Central memory CD8-positive, alpha-beta T cell (primary cell): ENCODE results near the gene NFATC1.

ENCODE experiments used
- ATAC-seq: fragments of 150-1000 bp; cut with Tn5 transposase; replicated peaks from 2 replicates; pipeline ENCODE4 v1.10.0; 2022; ENCODE audit warnings: mild to moderate bottlenecking, moderate FRiP score, moderate number of reproducible peaks; ENCODE audit not compliant: poor library complexity, severe bottlenecking; ENCODE audit errors: extremely low read depth
- DNase-seq, 2 donors: peaks; one replicate each; pipeline ENCODE4 v3.0.0; 2021; ENCODE audit warnings: low spot score in 2 of 2
- H3K27ac Mint-ChIP-seq: one replicate; pipeline ENCODE4 v1.8.0; 2022; ENCODE audit warnings: low read depth, mild to moderate bottlenecking, moderate library complexity, mixed read lengths
- H3K27me3 Mint-ChIP-seq: one replicate; pipeline ENCODE4 v1.8.0; 2022; ENCODE audit warnings: mixed read lengths
- H3K36me3 Mint-ChIP-seq: one replicate; pipeline ENCODE4 v1.8.0; 2022; ENCODE audit warnings: mild to moderate bottlenecking, moderate library complexity, mixed read lengths; ENCODE audit not compliant: insufficient read depth
- H3K4me1 Mint-ChIP-seq: one replicate; pipeline ENCODE4 v1.8.0; 2022; ENCODE audit warnings: mixed read lengths
- H3K4me3 Mint-ChIP-seq: one replicate; pipeline ENCODE4 v1.8.0; 2022; ENCODE audit warnings: mild to moderate bottlenecking, moderate library complexity, mixed read lengths
- H3K9me3 Mint-ChIP-seq: one replicate; pipeline ENCODE4 v1.8.0; 2022; ENCODE audit warnings: mixed read lengths

NFATC1 gene

DNA sequence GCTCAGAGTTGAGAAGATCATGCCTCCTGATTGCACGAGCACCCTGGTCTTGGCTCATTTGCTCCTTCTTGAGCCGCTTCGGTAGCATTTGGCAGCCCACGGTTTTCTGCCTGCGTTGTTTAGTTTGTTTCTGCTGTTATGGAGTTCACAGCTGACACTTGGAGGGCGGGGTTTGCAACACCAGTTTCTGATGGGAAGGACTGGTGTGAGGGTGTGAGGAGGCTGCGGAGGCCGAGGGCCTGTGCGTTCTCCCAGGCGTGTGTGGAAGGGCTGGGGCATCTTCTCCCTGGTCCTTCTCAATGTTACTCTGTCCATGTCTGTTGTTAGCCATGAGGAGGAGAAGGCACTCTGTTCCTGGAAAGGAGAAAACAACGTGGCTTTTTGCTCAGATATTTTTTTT is 22.9 kb downstream of the NFATC1 start:
- Mint-ChIP-seq H3K4me1 (peaks cover 27% of the 10 kb centered on the region), H3K27me3 (no peaks in the 10 kb centered on the region), H3K4me3 (no peak overlapping the region), H3K9me3 (no peaks in the 10 kb centered on the region), H3K36me3 (peaks cover 17% of the 10 kb centered on the region), H3K27ac (no peak overlapping the region)
- DNase-seq (no peak), ATAC-seq (no peak)

DNA sequence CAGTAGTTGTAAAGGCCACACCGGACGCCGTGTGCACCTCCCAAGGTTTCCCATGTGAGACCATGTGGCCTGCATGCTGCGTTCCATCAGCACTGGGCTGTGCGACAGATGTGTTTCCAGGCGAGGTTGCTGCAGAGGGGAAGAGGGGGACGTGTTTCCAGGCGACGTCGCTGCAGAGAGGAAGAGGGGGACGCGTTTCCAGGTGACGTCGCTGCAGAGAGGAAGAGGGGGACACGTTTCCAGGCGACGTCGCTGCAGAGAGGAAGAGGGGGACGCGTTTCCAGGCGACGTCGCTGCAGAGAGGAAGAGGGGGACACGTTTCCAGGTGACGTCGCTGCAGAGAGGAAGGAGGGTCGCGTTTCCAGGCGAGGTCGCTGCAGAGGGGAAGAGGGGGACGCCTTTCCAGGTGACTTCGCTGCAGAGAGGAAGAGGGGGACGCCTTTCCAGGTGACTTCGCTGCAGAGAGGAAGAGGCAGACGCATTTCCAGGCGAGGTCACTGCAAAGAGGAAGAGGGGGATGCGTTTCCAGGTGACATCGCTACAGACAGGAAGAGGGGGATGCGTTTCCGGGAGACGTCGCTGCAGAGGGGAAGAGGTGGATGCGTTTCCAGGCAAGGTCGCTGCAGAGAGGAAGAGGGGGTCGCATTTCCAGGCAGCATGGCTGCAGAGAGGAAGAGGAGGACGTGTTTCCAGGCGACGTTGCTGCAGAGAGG is 24.5 kb downstream of the NFATC1 start:
- H3K9me3 Mint-ChIP-seq = no peaks in the 10 kb centered on the region
- H3K36me3 Mint-ChIP-seq = peaks cover 15% of the 10 kb centered on the region
- peak overlapping the region; percentile 87 for H3K27ac Mint-ChIP-seq
- peaks cover 27% of the 10 kb centered on the region for H3K4me1 Mint-ChIP-seq
- H3K27me3 Mint-ChIP-seq = no peaks in the 10 kb centered on the region
- H3K4me3 Mint-ChIP-seq = no peak overlapping the region
- DNase-seq = no peak
- no peak for ATAC-seq

DNA sequence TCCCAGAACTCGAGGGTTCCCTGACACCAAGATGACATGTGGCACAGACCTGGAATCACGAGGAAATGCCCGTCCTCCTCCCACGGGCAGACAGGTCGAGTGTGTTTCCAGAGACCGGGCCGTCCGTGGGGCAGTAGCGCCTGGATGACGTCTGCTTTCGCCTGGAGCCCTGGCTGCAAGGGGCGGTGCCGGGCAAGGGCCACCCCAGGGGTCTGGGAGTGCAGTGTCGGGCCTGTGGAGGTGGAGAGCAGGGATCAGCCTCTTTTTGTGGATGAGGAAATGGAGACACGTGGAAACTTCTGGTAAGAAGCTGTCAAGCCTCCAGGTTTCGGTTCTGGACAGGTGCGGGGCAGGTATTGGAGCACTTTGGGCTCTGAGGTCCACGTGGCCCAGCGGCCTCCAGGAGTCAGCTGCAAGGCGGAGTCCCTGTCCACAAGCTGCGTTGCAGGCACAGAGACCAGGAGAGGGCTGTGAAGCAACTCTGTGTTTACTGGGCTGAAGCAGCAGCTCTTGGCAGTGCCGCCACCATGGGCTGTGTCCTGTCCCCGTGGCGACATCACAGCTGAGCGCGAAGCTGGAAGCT is 25.6 kb downstream of the NFATC1 start:
- DNase-seq (no peak), ATAC-seq (no peak)
- Mint-ChIP-seq H3K27me3 (no peaks in the 10 kb centered on the region), H3K36me3 (peaks cover 20% of the 10 kb centered on the region), H3K4me1 (peaks cover 31% of the 10 kb centered on the region), H3K4me3 (no peak overlapping the region), H3K9me3 (no peaks in the 10 kb centered on the region), H3K27ac (no peak overlapping the region)

DNA sequence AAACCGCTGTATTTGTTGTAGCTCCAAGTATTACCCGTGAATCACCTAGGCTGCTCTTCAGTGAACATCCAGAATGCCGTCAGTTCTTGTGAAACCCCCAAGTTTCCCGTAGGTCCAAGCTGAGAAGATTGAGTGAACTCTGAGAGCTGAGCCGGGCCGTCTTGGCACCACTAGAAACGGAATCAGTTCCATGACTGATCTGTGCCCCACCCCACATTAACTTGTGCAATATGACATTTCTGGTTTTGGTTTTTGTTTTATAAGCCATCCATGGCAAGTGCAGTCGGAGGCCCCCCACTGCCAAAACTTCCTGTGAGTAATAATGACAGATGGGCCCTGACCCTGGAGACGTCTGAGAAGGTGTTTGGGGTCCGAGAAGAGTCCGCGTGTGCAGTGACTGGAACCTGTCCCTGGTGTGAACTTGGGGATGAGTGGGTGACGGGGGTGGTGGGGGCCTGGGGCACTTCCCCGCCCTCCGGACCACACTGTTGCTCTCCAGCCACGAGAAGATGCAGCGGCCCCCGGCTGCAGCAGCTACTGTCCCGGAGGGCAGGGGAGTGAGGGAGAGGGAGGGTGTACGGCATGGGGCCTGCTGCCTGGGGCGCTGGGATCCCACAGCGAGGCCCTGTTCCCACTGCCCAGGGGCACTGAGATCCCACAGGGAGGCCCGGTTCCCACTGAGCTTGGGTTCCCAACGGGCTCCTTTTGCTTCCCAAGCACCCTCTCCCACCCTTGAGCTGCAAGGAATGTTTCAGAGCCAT is 26.5 kb downstream of the NFATC1 start:
- H3K9me3 Mint-ChIP-seq = no peaks in the 10 kb centered on the region
- DNase-seq = no peak
- H3K36me3 Mint-ChIP-seq = peaks cover 22% of the 10 kb centered on the region
- no peak for ATAC-seq
- H3K27ac Mint-ChIP-seq = peak overlapping the region; percentile 25
- H3K4me3 Mint-ChIP-seq = no peak overlapping the region
- no peaks in the 10 kb centered on the region for H3K27me3 Mint-ChIP-seq
- peaks cover 24% of the 10 kb centered on the region for H3K4me1 Mint-ChIP-seq

DNA sequence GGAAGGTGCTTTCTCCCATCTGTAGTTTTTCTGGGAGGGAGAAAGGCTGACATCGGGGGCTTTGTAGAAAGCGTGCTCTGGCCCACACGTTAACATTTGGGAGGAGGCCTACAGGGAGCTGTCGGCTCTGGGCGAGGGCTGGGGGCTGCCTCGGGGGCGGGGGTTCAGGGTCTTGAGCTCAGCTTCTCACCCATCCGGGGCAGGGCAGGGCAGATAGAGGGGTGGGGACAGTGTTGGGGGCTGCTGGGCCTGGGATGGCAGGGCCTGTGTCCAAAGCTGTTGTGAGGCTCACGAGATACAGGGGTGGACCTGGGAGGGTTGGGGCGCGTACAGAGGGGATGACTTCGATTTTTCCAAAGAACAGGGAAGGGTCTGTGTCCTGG is 27.0 kb downstream of the NFATC1 start:
- peak overlapping the region; percentile 25 for H3K27ac Mint-ChIP-seq
- H3K4me3 Mint-ChIP-seq = no peak overlapping the region
- H3K9me3 Mint-ChIP-seq = no peaks in the 10 kb centered on the region
- peaks cover 22% of the 10 kb centered on the region for H3K36me3 Mint-ChIP-seq
- no peaks in the 10 kb centered on the region for H3K27me3 Mint-ChIP-seq
- peaks cover 24% of the 10 kb centered on the region for H3K4me1 Mint-ChIP-seq
- no peak for ATAC-seq
- no peak for DNase-seq

DNA sequence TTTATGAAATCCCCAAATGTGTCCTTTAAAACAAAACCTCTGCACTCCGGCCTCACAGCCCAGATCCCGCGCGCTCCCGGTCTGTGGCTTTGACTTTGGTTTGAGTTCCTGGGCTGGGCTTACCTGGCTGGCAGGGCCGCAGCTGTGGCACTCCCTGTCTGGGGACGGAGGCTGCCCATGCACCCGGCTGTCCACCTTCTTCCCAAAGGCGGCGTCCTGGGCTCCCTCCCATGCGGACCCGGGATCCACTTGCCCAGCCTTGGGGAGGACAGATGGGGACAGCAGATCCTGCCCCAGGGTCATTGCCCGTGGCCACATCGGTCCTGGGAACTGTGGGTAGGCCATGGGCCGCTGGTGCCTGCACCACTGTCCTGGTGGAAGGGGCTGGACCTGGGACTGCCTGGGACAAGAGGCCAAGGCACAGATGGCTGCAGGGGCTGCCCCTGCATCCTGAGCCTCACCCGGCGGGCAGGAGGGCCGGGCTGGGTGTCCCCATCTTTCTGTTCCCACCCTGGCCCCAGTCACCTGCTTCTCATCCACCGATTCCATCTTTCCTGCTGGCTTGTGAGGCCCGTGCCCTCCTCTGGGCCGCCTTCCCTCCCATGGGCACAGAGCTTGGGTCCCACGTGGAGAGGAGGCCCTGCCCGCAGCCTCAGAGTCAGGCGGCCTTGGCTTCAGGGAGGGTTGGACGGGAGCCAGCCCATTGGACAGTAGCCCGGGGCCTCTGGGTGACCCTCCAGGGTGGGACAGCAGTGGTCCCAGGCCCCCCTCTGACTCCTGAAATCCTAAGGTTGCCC is 27.7 kb downstream of the NFATC1 start:
- no peaks in the 10 kb centered on the region for H3K9me3 Mint-ChIP-seq
- peaks cover 28% of the 10 kb centered on the region for H3K4me1 Mint-ChIP-seq
- H3K4me3 Mint-ChIP-seq = no peak overlapping the region
- peaks cover 20% of the 10 kb centered on the region for H3K36me3 Mint-ChIP-seq
- ATAC-seq = no peak
- peak overlapping the region; percentile 88 for H3K27ac Mint-ChIP-seq
- no peaks in the 10 kb centered on the region for H3K27me3 Mint-ChIP-seq
- no peak for DNase-seq

DNA sequence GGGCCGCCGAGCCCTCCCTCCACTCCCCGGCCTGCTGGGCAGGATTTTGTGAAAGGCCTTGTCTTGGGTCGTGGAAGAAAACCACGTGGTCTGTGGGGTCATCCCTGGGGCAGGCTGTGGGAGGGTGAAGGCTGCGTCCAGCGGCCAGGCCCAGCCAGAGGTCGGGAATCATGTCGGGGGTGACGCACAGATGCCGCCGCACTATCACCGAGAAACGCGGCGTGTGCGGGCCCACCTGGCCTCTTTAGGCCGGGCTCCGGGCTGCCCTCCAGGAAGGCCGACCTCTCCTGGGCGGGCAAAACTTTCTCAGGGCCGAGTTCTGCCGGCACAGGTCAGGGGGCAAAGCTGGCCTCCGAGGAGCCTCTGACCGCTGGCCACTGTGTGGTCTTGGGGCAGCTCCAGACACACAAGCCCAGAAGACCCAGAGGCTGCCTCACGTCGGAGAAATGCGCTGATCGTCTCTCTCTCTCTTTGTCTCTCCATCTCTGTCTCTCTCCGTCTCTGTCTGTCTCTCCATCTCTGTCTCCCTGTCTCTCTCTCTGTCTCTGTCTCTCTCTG is 28.4 kb downstream of the NFATC1 start:
- Mint-ChIP-seq H3K27me3 (no peaks in the 10 kb centered on the region), H3K4me1 (peaks cover 30% of the 10 kb centered on the region), H3K27ac (peak overlapping the region; percentile 88), H3K4me3 (no peak overlapping the region), H3K36me3 (peaks cover 20% of the 10 kb centered on the region), H3K9me3 (no peaks in the 10 kb centered on the region)
- DNase-seq (no peak), ATAC-seq (no peak)

DNA sequence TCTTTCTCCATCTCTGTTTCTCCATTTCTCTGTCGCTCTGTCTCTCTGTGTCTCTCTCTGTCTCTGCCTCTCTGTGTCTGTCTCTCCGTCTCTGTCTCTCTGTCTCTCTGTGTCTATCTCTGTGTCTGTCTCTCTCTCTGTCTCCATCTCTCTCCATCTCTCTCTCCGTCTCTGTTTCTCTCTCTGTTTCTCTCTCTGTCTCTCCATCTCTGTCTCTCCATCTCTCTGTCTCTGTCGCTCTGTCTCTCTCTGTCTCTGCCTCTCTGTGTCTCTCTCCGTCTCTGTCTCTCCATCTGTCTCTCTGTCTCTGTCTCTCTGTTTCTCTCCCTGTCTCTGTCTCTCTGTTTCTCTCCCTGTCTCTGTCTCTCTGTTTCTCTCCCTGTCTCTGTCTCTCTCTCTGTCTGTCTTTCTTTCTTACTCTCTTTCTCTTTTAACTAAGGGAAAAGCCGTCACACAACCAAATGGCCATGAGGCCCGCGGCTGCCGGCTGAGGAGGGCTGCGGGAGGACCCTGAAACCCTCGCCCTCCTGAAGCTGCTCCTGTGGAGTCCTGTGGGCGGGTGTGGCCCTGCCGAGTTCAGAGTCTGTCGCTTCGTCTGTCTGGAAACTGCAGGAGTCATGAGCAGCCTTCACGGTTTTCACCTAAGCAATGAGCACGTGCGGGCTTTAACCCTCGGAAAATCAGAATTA is 29.3 kb downstream of the NFATC1 start:
- H3K27ac Mint-ChIP-seq = peak overlapping the region; percentile 88
- ATAC-seq = no peak
- no peak for DNase-seq
- H3K9me3 Mint-ChIP-seq = no peaks in the 10 kb centered on the region
- H3K4me1 Mint-ChIP-seq = peaks cover 30% of the 10 kb centered on the region
- H3K27me3 Mint-ChIP-seq = no peaks in the 10 kb centered on the region
- peaks cover 19% of the 10 kb centered on the region for H3K36me3 Mint-ChIP-seq
- H3K4me3 Mint-ChIP-seq = no peak overlapping the region

DNA sequence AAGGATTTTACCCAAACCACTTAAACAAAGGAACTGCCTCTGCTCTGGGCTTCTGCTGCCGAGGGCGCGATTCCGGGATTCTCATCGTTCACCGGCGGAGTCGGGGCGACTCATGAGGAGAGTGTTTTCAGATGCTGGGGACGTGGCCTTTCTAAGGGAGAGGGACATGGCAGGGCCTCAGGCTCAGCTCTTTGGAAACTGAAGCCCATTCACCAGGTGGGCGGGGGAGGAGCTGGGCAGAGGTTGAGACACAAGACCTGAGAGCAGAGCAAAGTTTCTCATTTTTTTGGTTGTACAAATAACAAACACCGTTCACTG is 29.8 kb downstream of the NFATC1 start:
- peak overlapping the region; percentile 88 for H3K27ac Mint-ChIP-seq
- DNase-seq = no peak
- peaks cover 16% of the 10 kb centered on the region for H3K36me3 Mint-ChIP-seq
- no peak overlapping the region for H3K4me3 Mint-ChIP-seq
- H3K9me3 Mint-ChIP-seq = no peaks in the 10 kb centered on the region
- H3K4me1 Mint-ChIP-seq = peaks cover 29% of the 10 kb centered on the region
- no peaks in the 10 kb centered on the region for H3K27me3 Mint-ChIP-seq
- no peak for ATAC-seq

DNA sequence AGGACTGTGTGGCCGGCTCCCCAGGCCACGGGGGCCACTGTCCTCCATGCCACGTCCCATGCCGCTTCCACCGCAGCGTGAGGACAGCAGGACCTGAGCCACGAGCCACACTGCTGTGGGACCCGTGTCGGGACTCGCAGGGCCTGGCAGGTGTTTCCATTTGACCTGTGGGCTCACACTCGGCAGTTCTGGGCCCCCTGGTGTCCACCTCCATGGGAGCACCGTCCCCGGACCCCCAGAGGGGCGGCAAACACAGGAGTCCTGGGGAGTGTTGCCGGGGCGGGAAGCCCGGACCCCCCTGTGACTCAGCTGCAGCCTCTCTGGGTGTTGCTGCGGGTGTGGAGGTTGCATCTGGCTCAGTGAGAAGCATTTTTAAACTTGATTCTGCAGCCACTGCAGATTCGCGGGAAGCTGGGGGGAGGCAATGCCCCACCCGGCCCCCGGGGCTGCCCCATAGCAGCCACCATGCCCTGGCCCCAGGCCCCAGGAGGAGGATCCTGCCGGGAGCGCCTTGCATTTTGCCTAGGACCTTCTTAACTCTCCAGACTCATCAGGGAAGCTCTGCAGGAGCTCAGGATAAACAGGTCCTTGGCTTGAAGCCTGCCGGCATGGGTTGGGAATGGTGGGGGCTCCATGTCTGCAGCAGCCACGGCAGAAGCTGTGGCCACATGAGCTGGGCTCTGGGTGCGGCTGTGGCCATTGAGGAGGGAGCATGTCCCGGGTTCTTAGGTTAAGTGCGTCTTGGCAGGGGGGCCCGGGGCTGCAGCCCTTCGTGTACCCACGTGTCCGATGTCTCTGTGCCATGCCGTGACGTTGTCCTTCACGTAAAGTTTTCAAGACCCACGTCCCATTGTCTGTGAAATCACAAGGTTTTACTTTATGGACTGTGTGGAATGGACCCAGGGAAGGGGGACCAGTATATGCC is 30.9 kb downstream of the NFATC1 start:
- ATAC-seq = no peak
- no peak overlapping the region for H3K4me3 Mint-ChIP-seq
- H3K9me3 Mint-ChIP-seq = no peaks in the 10 kb centered on the region
- peaks cover 29% of the 10 kb centered on the region for H3K4me1 Mint-ChIP-seq
- peaks cover 15% of the 10 kb centered on the region for H3K36me3 Mint-ChIP-seq
- no peak for DNase-seq
- no peak overlapping the region for H3K27ac Mint-ChIP-seq
- no peaks in the 10 kb centered on the region for H3K27me3 Mint-ChIP-seq
